Measurements from ENCODE around the gene MCF2L.
"Not testable (repeated sequence)": the region's sequence is repeated elsewhere in the genome, so short reads cannot be mapped to it uniquely, and the experiment has no call there.

Gene MCF2L

GRCh38 chr13:113017506-113018215 lies 48.6 kb downstream of the MCF2L start:
- no peak for DNase-seq

DNA sequence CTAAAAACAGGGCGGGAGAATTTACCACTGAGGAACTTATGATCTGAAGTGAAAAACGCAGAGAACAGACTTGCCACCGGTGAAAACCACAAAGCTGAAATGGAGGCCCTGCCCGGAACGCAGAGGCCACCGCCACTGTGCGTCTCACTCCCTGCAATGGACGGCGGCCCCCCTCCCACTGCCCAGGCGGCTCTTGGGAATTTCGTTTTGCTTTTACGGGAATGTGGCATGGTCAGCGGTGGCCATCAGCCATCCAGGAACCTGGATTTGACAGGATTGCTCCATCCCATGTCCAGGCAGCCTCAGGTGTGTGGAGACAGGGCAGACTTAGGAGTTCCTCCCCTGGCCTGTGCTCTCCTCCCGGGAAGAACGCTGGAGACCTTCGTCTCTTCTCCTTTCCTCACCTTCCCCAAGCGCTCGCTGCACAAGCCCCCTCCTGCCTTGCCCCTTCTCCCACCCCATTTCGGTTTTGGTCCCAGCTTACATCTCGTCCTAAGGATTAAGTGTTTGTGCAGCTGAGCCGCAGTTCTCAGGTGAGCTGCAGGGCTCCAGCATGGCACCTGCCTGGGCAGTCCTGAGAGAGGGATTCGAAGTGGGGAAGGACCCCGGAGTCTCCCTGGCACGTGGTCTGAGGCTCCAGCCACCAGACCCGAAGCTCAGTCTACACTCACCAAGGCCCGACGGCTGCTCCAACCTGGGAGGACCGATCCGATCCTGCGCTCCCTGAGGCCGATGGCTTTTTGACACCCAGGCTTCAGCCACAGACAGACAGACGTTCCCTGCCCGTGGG lies 49.9 kb downstream of the MCF2L start:
- no peak for DNase-seq

- DNase-seq = no peak
These were observed 51.5 kb downstream of the MCF2L start for GRCh38 chr13:113020323-113021080.

GRCh38 chr13:113021391-113021790 lies 52.4 kb downstream of the MCF2L start:
- no peak for DNase-seq

GRCh38 chr13:113021811-113022210 lies 52.8 kb downstream of the MCF2L start:
- no peak for DNase-seq

DNA sequence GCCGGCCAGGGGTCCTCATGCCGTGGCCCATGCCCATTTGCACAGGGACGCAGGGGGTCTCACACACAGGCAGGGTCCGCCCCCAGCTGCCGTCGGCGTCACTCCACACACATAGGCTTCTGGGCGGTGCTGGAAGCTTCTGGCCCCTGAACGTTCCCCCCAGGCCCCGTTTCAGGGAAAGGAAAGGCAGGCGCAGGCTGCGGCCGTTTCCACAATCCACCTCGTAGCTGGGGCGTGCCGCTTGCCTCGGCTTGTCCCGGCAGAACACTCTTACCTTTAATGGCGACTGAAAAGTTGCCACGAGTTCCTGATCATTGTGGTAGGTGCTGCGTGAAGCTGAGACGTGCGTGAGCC lies 53.4 kb downstream of the MCF2L start:
- DNase-seq = no peak

GRCh38 chr13:113022745-113023574 lies 53.9 kb downstream of the MCF2L start:
- no peak for DNase-seq

DNA sequence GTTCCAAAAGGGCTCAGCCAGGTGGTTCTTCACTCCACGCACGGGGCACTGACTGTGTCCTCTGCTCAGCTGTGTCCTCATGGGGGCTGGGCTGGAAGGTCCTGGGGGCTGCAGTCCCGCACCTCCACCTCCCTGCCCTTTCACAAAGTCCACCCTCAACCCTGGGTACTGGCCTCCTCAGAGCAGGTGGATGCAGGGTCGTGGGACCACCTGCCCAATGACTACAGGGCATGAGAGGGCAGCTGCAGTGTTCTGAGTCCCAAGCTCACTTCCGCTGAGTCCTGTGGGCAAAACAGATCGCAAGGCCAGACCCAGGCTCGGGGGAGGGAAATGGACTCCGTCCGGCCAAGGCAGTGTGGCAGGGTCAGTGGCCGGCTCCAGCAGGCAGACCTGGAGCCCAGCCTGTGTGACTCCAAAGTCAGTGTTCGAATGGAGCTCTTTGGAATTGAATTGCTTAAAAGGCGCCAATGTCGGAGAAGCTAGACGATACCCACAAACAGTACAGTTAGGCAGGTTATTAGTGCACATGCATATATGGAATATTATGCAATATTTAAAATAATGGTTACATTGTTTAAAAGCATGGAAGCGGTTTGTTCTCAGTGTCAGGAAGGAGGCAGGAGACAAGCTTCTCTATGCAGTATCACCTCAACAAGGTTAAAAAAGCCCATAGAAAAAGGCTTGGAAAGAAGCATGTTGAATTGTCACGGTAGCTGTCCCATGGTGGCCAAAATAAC lies 54.8 kb downstream of the MCF2L start:
- DNase-seq = no peak

- no peak for DNase-seq
These were observed 55.5 kb downstream of the MCF2L start for GRCh38 chr13:113024466-113024865.

GRCh38 chr13:113026391-113026910 lies 57.4 kb downstream of the MCF2L start:
- DNase-seq = no peak

DNA sequence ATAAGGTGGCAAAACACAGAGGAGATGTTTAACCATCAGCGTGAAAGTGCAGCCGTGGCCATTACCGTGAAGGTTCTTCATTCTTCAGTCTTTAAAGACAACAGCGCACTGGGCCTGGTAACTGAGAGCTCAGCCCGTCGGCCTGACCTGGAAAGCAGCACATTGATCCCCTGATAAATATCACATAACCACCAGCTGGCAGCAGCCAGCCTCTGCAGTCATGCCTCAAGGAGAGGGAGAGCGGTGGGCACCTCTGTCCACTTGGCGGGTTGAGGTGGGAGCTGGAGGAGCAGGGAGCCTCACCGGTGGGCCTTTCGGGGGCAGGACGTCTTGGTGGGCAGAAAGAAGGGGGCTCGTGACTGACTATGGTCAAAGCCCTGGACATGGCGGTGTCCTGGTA lies 58.1 kb downstream of the MCF2L start:
- no peak for DNase-seq

DNA sequence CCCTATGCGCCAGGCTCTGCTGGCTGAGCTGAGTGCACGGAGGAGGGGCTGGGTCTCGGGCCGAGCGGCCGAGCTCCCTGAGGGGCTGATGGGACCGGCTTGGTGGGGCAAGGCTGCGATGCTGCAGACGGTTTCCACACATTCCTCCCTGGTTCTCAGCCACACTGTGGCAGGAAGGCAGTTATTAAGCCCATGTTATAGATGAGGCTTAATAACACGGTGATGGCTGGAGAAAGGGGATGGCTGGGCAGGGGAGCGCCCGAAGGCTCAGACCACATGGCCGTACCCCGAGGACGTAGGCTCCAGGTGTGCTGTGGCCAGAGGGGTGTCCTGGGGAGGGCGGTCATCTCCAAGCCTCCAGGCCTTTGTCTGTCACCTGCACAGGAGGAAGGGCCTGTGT lies 58.6 kb downstream of the MCF2L start:
- no peak for DNase-seq

GRCh38 chr13:113028336-113029060 lies 59.5 kb downstream of the MCF2L start:
- DNase-seq = no peak

- DNase-seq = no peak
These were observed 60.0 kb downstream of the MCF2L start for GRCh38 chr13:113029061-113029445.

DNA sequence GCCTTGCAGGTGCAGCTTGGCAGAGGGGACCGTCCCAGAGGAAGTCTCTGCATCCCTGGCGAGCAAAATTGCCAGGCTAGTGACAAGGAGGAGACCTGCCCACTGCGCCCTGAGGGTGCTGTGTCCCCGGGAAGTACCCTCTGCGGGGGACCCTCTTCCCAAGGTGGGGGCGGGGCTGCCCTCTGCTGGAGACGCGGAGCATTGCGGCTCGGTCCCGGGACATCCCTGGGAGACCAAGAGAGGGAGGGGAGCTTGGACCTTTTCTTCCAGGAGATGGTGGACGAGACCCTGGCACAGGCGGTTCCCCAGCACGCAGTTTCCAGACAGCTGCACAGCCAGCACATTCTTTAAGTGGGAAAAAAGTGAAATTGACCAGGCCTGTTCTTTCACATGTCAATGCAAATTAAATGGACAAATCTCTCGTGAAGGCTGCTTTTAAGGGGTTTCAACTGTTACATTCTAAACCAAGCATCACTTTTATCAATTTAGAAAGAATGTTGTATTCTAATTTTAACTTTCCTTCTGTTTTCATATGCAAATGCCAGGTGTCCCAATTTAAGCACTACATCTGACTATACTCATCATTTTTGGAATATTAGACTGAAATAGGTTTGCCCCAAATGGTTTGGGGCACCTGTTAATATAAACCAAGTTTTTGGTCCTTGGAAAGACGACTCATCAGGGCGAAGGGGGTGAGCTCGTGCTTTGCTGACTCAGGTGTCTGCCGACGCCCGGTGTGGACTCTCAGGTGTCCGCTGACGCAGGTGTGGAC lies 60.7 kb downstream of the MCF2L start:
- DNase-seq = no peak

DNA sequence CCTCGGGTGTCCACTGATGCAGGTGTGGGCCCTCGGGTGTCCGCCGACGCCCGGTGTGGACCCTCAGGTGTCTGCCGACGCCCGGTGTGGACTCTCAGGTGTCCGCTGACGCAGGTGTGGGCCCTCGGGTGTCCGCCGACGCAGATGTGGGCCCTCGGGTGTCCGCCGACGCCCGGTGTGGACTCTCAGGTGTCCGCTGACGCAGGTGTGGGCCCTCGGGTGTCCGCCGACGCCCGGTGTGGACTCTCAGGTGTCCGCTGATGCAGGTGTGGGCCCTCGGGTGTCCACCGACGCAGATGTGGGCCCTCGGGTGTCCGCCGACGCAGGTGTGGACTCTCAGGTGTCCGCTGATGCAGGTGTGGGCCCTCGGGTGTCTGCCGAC lies 61.2 kb downstream of the MCF2L start:
- DNase-seq = not testable (repeated sequence)

GRCh38 chr13:113031465-113031864 lies 62.5 kb downstream of the MCF2L start:
- no peak for DNase-seq

DNA sequence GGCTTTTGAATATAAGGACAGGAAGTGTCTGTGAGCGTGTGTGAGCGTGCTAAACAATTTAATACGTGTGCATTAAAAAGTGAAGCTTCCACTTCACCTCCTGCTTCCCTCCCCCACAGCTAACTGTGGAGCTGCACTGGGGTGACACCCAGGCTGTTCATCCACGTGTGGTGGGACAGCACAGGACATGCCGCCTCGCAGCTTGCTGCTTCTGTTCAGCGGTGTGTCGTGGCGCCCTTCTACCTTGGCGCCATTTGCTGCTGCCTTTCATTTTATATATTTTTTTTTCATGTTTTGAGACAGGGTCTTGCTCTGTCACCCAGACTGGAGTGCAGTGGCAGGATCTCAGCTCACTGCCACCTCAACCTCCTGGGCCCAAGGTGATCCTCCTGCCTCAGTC lies 63.3 kb downstream of the MCF2L start:
- no peak for DNase-seq

DNA sequence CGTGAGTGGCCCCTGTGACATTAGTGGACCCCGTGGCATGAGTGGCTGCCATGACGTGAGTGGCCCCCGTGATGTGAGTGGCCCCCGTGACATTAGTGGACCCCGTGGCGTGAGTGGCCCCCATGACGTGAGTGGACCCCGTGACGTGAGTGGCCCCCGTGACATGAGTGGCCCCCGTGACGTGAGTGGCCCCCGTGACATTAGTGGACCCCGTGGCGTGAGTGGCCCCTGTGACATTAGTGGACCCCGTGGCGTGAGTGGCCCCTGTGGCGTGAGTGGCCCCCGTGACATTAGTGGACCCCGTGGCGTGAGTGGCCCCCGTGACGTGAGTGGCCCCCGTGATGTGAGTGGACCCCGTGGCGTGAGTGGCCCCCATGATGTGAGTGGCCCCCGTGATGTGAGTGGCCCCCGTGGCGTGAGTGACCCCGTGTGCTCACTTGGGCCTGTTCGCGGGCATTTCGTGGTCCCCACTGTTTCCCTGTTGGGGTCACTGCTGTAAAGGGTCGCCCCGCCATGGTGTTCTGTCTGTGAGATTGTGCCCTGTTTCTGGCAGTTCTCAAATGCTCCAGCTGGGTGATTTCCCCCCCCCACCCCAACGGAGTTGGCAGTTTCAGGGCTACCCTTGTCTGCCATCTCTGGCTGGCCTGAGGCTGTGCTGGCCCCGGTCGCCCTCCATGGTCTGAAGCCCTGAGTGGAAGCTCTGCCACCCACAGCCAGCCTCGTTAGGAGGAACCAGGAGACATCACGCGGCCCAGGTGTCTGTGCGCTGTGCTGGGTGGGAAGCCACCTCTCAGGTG lies 64.2 kb downstream of the MCF2L start:
- DNase-seq = no peak

All from NCI-H2029 (cell line).